HL-60 (cell line): Measurements from ENCODE around the gene TUBGCP3.

ENCODE experiments used
- CTCF ChIP-seq: IDR thresholded peaks from one replicate; pipeline ENCODE4 v1.5.1; 2011; ENCODE audit warnings: low read length, control low read depth, inconsistent platforms; ENCODE audit not compliant: insufficient read depth
- GABPA ChIP-seq: IDR thresholded peaks from 2 replicates; pipeline ENCODE4 v1.6.1; 2012; ENCODE audit warnings: low read depth
- REST ChIP-seq: IDR thresholded peaks from 2 replicates; pipeline ENCODE4 v1.6.1; 2012; ENCODE audit warnings: low read depth; ENCODE audit not compliant: insufficient replicate concordance

GRCh38 chr13:112634102-112634501, 46.1 kb upstream of the TUBGCP3 start:
- TF ChIP-seq CTCF (no peak), GABPA (no peak), REST (no peak)
